Measurements from ENCODE around the gene MSL3B.

Gene MSL3B

DNA sequence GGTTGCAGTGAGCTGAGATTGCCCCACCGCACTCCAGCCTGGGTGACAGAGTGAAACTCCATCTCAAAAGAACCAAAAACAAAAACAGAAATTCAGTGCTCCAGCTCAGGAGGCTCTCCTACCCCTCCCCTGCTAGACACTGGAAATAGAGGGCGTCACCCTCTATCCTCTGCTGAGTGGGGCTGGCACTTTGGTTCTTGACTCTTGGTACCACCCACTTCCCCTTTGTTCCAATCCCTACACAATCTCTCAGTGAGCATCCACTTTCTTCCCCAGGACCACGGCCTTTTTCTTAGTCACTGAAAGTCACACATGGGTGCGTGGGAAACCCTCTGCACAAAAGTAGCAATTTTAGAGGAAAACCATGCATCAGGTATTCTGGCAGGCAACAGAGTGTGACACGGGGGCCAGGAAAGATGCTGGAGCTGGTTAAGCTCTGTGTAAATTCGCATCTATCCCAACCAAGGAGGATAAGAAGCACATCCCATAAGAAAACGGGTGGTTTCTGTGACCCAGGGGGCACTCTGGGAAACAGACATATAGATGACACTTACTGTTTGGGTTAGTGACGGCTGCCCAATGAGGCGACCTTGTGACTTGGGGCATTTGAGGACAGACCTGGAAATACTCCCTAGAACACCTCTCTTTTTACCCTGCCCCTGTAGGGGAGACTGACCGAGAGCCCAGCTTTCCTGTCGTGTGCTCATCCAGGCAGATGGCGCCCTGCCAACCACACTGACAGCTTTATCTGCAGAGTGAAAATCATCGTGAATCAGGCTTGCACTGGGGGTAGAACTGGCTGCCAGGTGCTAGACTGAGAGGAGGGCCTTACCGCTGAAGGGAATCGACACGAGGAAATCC, 21.6 kb downstream of the MSL3B start:
- Histone ChIP-seq H2AFZ (no peak overlapping the region), H3K4me3 (no peak overlapping the region), H3K4me1 (replicated peaks; ENCODE audit: insufficient read depth) (peaks cover 5% of the 10 kb centered on the region; the same call in 1 of the 2 replicates), H3K9me3 (ENCODE audit: insufficient read depth, low read depth) (no peaks in the 10 kb centered on the region), H3K9me2 (ENCODE audit: insufficient read depth) (no peaks in the 10 kb centered on the region), H4K20me1 (ENCODE audit: insufficient read depth) (peaks cover 7% of the 10 kb centered on the region; the same call in 1 of the 2 replicates), H3K27me3 (ENCODE audit: insufficient read depth, low read depth) (no peaks in the 10 kb centered on the region), H3K36me3 (ENCODE audit: low read depth) (peaks cover 85% of the 10 kb centered on the region), H3K4me2 (no peak overlapping the region), H3K27ac (no peak overlapping the region), H3F3A (ENCODE audit: insufficient read depth, low read depth) (peaks cover under 1% of the 10 kb centered on the region), H3K79me2 (ENCODE audit: low read depth) (peaks cover 81% of the 10 kb centered on the region)
- POLR2A ChIA-PET (ENCODE audit: unreplicated experiment), result no interaction called here
- BruUV-seq (replicated peaks), result no TSS peak
- TF ChIP-seq, protein P1, sequence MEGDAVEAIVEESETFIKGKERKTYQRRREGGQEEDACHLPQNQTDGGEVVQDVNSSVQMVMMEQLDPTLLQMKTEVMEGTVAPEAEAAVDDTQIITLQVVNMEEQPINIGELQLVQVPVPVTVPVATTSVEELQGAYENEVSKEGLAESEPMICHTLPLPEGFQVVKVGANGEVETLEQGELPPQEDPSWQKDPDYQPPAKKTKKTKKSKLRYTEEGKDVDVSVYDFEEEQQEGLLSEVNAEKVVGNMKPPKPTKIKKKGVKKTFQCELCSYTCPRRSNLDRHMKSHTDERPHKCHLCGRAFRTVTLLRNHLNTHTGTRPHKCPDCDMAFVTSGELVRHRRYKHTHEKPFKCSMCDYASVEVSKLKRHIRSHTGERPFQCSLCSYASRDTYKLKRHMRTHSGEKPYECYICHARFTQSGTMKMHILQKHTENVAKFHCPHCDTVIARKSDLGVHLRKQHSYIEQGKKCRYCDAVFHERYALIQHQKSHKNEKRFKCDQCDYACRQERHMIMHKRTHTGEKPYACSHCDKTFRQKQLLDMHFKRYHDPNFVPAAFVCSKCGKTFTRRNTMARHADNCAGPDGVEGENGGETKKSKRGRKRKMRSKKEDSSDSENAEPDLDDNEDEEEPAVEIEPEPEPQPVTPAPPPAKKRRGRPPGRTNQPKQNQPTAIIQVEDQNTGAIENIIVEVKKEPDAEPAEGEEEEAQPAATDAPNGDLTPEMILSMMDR (conservative IDR thresholded peaks at IDR 0.05), result no peak
- no peak for TF ChIP-seq EZH2 (IDR thresholded peaks at IDR 0.05; ENCODE audit: low read depth)
- intact Hi-C loops (cut with micrococcal nuclease; ENCODE audit: unreplicated experiment), result no loop called here
- CTCF ChIA-PET, result no interaction called here
- DNase-seq, result no peak

DNA sequence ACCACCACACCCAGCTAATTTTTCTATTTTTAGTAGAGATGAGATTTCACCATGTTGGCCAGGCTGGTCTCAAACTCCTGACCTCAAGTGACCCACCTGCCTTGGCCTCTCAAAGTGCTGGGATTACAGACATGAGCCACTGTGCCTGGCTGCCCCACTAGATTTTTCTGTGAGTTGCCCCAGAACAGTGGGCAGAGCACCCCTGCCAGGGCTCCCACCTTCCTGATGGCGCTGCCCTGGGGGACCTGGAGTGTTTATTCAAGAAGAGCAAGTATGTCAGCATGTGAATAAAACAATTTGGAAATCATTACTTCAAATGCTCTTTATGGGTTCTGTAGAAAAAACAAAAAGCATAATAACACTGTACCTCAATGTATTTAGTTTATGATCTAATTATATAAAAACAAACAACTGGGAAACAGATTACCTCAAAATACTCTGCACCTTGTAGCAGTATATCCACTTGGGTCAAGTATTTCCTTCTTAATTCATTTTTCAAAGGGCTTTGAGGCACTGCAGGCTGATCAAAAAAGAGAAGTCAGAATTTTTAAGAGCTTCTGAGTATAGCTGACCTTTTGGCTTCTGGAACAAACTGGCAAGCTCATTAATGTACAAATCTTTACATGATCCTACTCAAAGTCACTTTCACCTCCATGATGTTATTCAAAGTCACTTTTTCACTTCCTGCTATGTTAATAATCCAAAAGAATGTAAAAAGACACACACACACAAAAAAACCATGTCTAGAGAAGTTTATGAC, 22.7 kb downstream of the MSL3B start:
- no peak overlapping the region for H2AFZ ChIP-seq
- H3K4me1 ChIP-seq (replicated peaks; ENCODE audit: insufficient read depth), result no peaks in the 10 kb centered on the region
- no peaks in the 10 kb centered on the region for H3K27me3 ChIP-seq (ENCODE audit: insufficient read depth, low read depth)
- H4K20me1 ChIP-seq (ENCODE audit: insufficient read depth), result peaks cover 7% of the 10 kb centered on the region; the same call in 1 of the 2 replicates
- H3K9me2 ChIP-seq (ENCODE audit: insufficient read depth), result no peaks in the 10 kb centered on the region
- H3K4me2 ChIP-seq, result no peak overlapping the region
- peaks cover 81% of the 10 kb centered on the region for H3K79me2 ChIP-seq (ENCODE audit: low read depth)
- DNase-seq, result no peak
- H3K36me3 ChIP-seq (ENCODE audit: low read depth), result peaks cover 88% of the 10 kb centered on the region
- no peak overlapping the region for H3K27ac ChIP-seq
- H3K4me3 ChIP-seq, result no peak overlapping the region
- CTCF ChIA-PET, result interaction anchor here (0.7 kb wide), 2 partner anchors 38 to 65 kb away, joined by 3 to 5 read pairs; no protein-coding TSS in a partner anchor
- H3K9me3 ChIP-seq (ENCODE audit: insufficient read depth, low read depth), result no peaks in the 10 kb centered on the region
- no peaks in the 10 kb centered on the region; the same call in 1 of the 2 replicates for H3F3A ChIP-seq (ENCODE audit: insufficient read depth, low read depth)
- no TSS peak for BruUV-seq (replicated peaks)
- TF ChIP-seq, protein P1 (conservative IDR thresholded peaks at IDR 0.05), result no peak
- TF ChIP-seq EZH2 (IDR thresholded peaks at IDR 0.05; ENCODE audit: low read depth), result no peak
- POLR2A ChIA-PET (ENCODE audit: unreplicated experiment), result no interaction called here
- intact Hi-C loops (cut with micrococcal nuclease; ENCODE audit: unreplicated experiment), result no loop called here

DNA sequence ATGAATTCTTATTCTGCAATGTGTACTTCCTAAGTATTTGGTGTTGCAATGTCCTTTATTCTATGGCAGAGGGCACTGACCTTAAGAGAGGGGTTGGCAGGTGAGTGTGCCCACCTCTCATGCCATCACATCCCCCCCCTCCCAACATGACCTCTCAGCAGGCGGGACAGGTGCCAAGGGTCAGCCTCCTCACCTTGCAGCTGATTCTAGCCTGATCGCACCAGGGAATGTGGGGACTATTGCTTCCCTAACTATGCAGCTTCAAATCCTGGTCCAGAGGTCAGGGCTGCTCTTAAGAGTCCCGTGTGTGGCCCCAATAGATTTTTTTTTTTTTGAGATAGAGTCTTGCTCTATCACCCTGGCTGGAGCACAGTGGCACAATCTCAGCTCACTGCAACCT, 23.4 kb downstream of the MSL3B start:
- Histone ChIP-seq H3K4me2 (no peak overlapping the region), H3K9me2 (ENCODE audit: insufficient read depth) (no peaks in the 10 kb centered on the region), H3F3A (ENCODE audit: insufficient read depth, low read depth) (no peaks in the 10 kb centered on the region; the same call in 1 of the 2 replicates), H3K79me2 (ENCODE audit: low read depth) (peaks cover 81% of the 10 kb centered on the region), H3K27me3 (ENCODE audit: insufficient read depth, low read depth) (no peaks in the 10 kb centered on the region), H3K4me1 (replicated peaks; ENCODE audit: insufficient read depth) (no peaks in the 10 kb centered on the region), H3K36me3 (ENCODE audit: low read depth) (peaks cover 88% of the 10 kb centered on the region), H3K4me3 (no peak overlapping the region), H4K20me1 (ENCODE audit: insufficient read depth) (peaks cover 7% of the 10 kb centered on the region; the same call in 1 of the 2 replicates), H3K9me3 (ENCODE audit: insufficient read depth, low read depth) (no peaks in the 10 kb centered on the region), H3K27ac (no peak overlapping the region), H2AFZ (no peak overlapping the region)
- POLR2A ChIA-PET (ENCODE audit: unreplicated experiment), result no interaction called here
- BruUV-seq (replicated peaks), result no TSS peak
- DNase-seq, result no peak
- TF ChIP-seq, protein P1 (conservative IDR thresholded peaks at IDR 0.05), result no peak
- TF ChIP-seq EZH2 (IDR thresholded peaks at IDR 0.05; ENCODE audit: low read depth), result no peak
- CTCF ChIA-PET, result interaction anchor here (0.7 kb wide), 1 partner anchor 37 kb away, joined by 3 read pairs; no protein-coding TSS in a partner anchor
- intact Hi-C loops (cut with micrococcal nuclease; ENCODE audit: unreplicated experiment), result no loop called here

Measured in PC-9 (cell line).